Endometrial microvascular endothelial cells (primary cell): ENCODE data around the gene ADGB. TPM values are rescaled to one million over a fixed set of nuclear protein-coding genes. Genes with fewer than 3 reads are reported as not detected.
"Not testable (repeated sequence)": the region's sequence is repeated elsewhere in the genome, so short reads cannot be mapped to it uniquely, and the experiment has no call there.

Experiments
- in situ Hi-C: cut with HindIII; loops from 2 replicates; pipeline ENCODE4 v1.10.0; 2017; ENCODE audit warnings: low sequenced_read_pairs, low pct_unique_long_range_greater_than_20kb; ENCODE audit errors: inconsistent ontology term
- total RNA-seq: library from RNA; depleted of rRNA; stranded (reverse); fragments of >200 nt; gene quantifications from one replicate; pipeline ENCODE4 v1.2.3, GENCODE V29; 2015; ENCODE audit errors: inconsistent ontology term

ADGB gene
- total RNA-seq, 1 donor from 2014 or later: not detected

DNA sequence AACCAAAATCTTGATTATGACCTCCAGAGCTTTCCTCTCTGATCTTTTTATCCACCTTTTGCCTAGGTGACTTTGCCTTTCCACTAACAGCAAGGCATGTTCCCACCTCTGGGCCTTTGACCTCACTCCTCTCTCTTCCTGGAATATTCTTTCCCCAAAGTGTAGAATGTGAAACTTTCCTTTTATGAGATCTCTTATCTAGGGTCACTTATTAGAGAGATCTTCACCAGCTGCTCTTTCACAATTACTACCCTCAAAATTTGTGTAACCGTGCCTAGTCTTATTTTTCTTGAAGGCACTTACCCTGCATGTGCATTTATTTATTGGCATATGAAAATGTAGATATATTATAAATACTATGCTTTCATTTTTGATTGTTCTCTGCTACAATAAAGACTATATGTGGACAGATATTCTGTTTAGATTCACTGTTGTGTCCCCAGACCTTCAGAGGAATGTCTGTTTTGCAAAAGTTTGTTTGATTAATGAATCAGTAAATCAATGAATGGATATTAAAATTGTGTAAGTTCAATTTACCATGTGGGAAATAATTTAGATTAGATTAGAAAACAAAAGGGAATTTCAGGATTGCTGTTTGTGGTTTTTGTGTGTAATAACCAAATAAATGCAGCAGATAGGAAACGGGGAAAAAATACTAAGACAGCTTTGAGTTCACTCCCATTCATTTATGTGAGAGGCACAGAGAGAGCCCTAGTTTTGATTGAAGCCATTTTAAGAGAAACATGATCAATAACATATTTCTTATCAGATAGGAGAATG lies 207.0 kb downstream of the ADGB start:
- in situ Hi-C loops: no loop called here

DNA sequence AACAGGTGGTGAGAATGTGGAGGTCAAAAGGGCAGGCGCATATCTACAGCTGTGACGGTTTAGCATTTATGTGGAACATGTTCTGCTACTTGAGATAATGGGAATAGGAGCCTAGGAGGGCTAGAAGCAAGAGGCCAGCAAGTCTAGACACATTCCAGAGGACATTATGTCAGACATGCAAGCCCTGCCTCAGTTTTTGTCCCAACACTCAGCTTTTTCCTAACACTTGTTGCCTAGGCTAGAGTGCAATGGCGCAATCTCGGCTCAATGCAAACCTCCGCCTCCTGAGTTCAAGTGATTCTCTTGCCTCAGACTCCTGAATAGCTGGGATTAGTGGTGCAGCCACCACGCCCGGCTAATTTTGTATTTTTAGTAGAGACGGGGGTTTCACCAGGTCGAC lies 210.2 kb downstream of the ADGB start:
- in situ Hi-C loops: not testable (repeated sequence)

DNA sequence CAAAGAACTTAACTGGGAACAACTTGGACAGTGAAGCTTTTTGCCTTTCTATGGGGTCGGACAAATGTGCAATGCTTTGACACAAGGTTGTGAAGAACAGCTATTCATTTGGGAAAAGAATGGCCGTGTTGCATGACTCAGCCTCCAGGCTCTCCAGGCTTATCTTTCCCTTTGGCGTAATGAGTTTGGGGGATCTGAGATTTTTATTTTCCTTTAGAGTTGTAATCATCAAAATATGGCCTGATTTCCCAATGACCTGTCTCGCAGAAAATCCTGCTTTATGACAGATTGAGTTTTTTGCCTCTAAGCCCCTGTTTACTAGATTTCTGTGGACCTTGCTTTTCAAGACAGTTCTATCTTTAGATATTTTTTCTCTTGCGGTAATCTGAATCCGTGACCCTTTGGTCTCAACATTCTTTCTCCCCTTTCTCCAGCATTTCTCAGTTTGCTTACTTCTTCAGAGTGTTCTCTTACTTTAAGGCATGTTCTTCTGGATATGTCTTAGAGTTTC lies 214.1 kb downstream of the ADGB start:
- in situ Hi-C loops: not testable (repeated sequence)

DNA sequence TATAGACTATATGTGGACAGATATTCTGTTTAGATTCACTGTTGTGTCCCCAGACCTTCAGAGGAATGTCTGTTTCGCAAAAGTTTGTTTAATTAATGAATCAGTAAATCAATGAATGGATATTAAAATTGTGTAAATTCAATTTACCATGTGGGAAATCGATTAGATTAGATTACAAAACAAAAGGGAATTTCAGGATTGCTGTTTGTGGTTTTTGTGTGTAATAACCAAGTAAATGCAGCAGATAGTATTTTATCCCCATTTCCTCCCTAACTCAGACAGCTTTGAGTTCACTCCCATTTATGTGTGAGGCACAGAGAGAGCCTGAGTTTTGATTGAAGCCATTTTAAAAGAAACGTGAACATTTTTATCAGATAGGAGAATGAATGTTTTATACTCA lies 214.8 kb downstream of the ADGB start:
- in situ Hi-C loops: no loop called here

DNA sequence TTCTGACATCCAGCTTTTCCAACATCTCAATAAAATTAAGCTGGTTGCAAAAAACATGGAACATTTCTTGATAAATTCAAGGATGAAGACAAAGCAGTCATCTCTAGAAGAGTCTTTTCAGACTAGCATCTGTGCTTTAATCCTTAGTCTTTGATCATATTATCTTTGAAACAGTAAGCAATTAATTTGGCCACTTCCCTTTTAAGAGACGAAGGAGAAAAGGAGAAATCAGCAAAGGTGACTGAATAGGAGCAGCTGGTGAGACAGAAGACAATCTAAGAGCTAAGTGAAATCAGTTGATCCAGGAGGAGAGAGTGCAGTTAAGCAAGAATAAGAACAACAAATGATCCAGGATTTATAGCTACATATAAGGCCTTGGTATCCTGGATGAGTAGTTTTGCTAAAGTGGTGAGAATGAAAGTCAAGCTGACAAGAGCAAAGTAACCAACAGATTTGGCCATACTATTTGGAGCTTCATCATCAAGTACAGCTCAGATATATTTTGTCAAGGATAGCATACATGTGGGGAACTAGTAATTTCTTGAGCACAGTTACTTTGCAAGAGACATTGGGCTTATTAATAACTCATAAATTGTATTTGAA lies 215.5 kb downstream of the ADGB start:
- in situ Hi-C loops: no loop called here

DNA sequence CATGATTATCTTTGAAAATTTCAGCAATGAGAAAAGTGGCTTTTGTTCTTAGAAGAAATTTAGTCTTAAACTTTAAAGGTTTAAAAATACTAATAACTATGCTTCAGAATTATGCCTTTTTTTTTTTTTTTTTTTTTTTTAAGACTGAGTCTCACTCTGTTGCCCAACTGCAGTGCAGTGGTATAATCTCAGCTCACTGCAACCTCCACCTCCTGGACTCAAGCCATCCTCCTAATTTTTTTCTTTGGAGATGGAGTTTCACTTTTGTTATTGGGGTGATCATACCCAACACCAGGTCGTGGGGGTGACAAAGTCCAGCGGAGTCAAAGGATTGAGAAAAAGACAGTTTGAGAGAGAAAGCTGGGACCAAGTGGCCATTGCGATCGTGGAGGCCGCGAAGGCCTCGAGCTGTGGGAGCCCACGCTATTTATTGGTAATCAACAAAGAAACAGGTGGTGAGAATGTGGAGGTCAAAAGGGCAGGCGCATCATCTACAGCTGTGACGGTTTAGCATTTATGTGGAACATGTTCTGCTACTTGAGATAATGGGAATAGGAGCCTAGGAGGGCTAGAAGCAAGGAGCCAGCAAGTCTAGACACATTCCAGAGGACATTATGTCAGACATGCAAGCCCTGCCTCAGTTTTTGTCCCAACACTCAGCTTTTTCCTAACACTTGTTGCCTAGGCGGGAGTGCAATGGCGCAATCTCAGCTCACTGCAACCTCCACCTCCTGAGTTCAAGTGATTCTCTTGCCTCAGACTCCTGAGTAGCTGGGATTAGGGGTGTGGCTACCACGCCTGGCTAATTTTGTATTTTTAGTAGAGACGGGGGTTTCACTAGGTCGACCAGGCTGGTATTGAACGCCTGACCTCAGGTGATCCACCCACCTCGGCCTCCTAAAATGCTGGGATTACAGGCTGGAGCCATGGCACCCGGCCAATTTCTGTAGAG lies 217.0 kb downstream of the ADGB start:
- in situ Hi-C loops: not testable (repeated sequence)

DNA sequence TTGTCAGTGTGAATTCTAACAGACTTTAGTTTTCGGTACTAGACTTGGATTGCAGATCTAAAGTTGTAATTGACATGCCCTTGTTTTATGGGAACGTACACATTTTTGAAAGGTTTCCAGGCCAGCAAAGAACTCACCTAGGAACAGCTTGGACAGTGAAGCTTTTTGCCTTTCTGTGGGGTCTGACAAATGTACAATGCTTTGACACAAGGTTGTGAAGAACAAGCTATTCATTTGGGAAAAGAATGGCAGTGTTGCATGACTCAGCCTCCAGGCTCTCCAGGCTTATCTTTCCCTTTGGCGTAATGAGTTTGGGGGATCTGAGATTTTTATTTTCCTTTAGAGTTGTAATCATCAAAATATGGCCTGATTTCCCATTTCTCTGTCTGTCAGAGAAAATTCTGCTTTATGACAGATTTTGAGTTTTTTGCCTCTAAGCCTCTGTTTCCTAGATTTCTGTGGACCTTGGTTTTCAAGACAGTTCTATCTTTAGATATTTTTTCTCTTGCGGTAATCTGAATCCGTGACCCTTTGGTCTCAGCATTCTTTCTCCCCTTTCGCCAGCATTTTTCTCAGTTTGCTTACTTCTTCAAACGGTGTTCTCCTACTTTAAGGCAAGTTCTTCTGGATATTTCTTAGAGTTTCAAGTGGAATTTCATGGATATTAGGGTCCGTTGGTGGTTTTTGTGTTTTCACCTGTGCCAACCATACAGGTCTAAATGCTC lies 221.0 kb downstream of the ADGB start:
- in situ Hi-C loops: no loop called here

DNA sequence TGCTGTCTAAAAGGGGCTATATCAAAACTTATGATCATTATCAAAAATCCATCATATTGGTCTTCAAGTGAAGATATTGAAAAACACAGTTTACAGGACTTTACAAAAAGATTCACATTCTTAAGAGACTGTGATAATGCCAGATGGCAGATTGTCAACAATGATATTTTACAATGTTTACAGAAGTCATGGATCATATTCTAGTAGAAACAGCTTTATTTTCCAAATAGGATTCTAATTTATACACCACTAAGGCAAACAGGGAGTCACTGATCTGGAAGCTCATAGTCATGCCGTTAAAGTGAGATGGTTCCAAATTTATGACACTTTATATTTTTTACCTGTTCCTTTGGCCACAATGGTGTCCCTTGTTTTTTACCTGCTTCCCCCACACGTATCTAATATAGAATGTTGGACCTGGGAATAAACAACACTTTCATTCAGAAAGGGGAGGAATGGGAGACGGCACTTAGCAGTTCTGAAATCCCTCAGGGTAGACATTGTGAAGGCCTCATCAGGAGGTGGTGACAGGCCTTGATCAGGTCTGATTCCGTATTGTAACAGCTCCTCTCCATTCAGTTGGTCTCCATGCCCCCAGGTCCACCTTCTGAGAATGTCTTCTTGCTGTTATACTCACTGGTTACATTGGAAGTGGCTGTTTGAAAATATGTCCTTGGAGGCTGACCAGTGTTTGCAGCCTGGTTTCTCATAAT lies 228.6 kb downstream of the ADGB start:
- in situ Hi-C loops: no loop called here

DNA sequence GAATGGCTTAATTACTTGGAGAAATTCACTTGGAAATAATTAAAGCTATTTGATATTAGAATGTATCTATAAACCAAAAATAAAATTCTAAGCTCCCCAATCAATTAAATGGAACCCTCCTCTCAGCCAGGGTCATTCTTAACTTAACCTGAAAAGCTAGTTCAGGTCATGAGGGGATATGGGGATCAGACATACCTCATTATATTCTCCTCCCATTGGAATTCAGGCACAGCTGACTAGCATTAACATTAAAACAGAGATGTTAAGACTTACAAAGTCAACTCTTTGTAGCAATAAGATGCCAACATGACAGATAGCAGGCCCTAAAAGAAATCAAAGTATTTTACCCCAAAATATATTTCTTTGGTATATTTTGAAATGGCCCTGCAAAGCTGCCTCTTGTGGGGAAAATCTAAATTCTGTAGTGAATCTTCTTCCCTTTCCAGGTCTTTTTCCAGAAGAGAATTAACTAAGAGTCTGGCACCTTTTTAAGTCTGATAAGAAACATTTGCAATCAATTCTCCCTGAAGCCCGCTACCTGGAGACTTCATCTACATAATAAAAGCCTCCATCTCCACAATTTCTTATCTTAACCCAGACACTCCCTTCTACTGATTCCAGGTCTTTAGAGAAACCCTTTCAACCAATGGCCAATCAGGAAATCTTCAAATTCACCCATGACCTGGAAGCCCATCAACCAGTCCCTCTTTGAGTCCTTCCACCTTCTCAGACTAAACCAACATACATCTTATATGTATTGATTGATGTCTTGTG lies 231.2 kb downstream of the ADGB start:
- in situ Hi-C loops: no loop called here

DNA sequence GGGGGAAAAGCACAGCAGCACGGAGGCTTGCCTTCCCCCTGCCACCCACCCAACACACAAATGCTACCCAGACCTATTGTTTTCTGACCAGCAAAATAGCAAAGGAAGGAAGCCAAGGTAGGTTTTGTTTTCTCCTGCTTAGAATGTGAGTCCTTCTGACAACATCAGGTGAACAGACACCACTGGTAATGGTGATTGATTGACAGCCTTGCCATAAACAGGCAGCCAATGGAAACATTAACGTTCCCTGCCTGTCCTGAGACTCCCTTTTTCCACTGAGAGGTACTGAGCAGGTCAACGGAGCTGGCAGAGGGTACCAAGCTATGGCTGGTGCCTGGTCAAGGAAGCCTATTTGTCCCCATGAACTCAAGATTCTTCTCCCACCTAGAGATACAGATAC lies 234.4 kb downstream of the ADGB start:
- in situ Hi-C loops: no loop called here

DNA sequence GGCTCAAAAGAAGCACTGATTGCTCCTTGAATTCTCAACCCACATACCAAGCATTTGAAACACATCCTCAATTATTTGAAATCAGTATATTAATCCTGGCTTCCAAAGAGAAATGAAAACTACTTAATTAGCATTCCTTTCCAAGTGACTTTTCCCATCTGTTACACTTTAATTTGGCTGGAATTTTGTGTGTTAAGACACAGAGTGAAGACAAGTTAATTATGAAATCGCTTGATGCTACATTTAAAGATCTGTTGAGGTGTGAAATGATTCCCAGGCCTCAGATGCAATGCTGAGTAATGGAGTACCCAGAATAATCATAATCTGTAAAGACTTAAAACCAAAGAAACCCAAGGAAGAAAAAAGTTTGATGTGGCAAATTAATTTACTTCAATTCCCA lies 241.4 kb downstream of the ADGB start:
- in situ Hi-C loops: no loop called here

DNA sequence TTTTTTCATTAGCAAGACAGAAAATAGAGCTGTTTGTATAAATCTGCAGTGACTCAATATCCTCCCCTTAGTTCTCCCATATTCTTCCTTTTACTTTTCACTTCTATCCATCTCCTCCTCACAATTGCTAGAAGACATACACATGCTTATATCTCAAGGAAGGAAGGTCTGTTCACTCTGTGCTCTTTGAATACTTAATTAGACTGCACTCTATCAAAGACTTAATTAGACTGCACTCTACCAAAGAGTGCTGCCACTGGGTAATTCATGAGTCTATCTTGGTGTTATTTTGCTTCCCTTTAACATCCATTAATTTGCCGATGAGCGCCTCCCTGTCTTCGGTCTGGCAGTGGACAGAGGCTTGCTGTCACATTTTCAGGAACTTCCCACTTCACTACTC lies 241.9 kb downstream of the ADGB start:
- in situ Hi-C loops: no loop called here

DNA sequence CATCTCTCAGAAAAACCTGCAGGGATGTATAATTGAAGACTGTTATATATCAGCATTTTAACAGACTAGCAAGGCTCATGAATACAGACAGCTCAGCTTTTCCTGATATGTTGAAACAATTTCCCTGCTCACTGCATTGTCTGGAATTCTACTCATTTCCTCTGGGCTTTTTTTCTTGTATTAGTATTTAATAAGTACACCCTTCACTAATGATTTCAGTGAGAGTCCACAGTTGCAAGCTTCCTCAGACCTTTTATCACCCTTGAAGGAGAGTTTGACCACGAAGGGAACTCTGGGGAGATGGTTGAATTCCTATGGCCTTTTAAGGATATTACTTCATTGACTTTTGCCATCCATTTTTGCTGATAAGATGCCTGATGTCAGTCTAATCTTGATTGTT lies 248.7 kb downstream of the ADGB start:
- in situ Hi-C loops: no loop called here

DNA sequence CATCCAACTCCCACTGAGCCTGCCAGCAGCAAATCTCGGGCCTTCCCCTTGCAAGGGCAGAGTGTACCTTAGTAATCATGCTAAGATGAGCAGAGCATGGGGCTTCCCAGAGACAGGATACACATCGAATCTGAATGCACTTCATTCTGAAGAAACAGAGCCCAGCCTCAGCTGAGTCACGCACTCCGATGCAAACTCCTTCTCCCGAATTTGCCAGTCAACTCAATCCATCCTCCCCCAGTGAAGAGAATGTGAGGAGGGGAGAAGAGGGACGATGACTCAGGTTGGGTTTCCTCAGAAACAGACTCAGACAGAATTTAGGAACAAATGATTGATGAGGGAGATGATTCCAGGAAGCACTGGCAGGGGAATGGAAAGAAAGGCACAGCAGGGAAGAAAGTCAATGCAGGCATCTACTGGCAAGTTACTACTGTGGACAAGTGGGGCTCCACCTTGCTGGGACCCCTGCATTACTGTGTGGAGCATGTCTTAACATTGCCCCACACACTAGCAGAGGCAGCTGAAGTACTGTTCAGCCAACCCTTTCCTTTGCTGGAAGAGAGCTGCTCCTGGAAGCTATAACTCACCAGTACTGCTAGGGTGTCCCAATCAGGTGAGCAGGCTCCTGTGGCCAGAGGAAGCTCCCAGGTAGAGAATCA lies 251.6 kb downstream of the ADGB start:
- in situ Hi-C loops: no loop called here

DNA sequence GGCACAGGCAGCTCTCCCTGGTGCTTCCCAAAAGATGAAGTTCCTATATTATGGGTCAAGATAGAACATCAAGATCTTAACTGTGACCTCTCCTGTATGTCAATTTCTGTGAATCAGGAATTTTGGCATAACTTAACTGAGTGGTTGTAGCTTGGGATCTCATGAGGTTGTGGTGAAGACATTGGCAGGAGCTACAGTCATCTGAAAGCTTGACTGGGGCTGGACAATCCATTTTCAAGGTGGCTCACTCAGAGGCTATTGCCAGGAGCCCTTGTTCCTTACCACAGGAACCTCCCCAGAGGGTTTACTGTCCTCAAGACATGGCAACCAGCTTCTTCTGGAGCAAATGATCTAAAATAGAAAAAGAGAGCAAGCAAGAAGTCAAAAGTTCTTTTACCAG lies 252.2 kb downstream of the ADGB start:
- in situ Hi-C loops: no loop called here

DNA sequence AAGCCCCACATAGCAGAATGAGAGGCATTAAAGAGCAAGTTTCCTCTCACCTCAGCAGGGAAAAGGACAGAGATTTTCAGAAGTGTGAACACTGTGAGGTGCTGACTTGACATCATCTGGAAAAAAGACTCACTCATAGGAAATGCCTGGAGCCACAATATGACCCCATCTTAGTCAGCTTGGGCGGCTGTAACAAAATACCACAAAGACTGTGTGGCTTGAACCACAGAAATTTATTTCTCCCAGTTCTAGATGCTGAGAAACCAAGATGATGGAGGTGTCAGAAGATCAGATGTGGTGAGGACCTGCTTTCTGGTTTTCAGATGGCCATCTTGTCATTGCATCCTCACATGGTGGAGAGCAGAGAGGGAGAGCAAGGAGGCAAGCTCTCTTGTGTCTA lies 253.1 kb downstream of the ADGB start:
- in situ Hi-C loops: no loop called here
